Measurements from ENCODE around the gene RNF187.

RNF187 gene

DNA sequence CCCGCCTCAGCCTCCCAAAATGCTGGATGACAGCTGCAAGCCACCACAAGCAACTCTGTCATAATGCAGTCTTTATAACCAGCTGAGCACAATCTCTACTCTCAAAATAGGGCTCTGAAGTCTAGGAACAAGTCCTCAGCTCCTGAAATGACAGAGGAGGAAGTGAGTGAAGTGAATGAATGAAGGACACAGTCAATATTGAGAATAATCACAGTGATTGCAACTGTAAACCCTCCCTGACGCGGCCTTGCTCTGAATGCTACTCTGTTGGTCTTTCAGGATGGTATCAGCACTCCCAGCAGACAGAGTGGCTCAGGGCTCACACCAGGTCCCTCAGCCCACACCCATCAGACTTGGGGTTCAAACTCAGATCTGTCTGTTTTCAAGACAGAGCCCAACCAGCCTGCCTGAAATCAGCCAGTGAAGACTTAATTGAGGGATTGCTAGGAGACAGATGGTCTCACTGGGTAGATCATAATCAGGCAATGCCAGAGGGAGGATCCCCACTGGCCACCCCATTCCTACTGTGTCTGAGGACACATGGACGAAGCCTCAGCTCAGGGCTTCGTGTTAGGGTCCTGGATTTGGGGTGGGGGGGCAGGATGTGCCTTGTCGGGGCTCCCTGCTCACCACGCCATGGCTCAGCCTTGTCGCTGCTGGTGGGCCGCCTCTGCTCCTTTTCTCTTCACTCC lies 20.9 kb downstream of the RNF187 start:
- FAIRE-seq (no peak), DNase-seq (ENCODE audit: insufficient read length, low spot score) (no peak)

DNA sequence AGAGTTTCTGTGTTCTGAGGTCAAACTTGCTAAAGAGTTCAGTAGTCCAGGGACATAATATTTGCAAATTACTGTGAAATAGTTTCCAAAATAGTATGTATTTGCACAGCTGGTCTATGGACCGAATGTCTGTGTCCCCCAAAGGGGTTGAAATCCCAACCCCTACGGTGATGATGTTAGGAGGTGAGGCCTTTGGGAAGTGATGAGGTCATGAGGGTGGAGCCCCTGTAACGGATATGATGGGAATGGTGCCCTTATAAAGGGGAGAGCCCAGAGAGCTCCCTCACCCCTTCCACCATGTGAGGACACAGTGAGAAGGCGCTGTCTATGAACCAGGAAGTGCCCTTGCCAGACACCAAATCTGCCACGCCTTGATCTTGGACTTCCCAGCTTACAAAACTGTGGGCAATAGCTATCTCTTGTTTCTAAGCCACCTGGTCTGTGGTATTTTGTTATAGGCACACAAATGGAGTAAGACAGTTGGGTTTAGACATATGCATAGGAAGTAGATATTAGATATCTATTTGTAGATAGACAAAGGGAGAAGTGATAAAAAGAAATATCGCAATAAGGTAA lies 21.7 kb downstream of the RNF187 start:
- FAIRE-seq = no peak
- DNase-seq (ENCODE audit: insufficient read length, low spot score) = no peak

DNA sequence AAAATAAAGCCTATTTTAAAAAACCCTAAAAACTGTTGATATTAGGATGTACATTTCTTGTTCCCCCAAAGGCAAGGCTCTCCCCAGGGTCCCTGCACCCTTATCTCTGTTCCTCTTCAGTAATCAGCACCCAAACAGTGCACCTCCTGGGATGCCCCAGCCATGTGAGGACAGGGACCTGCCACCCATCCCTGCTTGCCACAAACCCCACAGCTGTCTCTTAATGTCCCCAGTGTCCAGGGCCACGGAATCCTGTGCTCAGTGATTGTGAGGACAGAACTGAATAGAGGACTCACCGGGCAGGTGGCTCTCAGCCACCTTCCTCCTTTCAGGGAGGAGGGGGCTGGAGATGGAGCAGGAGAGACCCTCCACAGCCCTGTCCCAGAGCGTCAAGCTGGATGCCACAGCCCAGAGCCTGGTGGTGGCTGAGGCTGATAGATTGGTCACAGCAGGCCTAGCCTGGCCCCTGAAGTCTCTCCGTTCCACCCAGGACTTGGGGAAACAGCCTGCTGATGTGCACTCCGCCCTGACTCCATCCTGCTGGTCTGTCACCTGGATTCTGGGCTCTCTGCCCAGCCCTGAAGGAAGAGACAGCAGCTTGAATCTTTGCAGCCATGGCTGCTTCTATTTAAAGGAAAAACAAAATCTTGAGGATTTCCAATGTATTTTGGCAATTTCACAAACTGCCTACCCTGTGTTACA lies 23.1 kb downstream of the RNF187 start:
- DNase-seq (ENCODE audit: insufficient read length, low spot score) (no peak), FAIRE-seq (no peak)

DNA sequence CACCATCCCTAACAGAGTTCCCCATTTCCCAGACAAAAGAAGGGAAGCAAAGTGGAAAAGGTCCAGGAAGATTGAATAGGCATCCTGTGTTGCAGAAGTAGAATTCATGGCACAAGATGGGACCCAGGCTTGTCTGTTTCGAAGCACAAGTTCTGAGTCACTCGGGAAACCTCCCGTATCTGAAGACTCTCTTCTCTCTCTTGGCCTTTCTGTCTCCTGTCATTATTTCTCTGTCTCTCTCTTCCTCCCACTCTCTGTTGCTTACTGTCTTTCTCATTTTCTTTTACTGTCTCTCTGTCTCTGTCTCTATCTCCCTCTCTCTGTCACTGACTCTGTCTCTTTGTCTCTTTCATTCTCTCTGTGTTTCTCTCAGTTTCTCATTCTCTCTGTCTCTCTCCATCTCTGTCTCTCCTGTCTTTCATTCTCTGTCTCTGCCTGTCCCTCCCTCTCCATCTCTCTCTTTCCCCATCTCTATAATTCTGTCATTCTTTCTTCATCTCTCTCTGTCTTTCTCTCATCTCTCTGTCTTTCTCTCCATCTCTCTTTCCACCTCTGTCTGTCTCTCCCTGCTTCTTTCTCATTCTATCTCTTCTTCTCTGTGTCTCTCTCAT lies 23.7 kb downstream of the RNF187 start:
- no peak for FAIRE-seq

DNA sequence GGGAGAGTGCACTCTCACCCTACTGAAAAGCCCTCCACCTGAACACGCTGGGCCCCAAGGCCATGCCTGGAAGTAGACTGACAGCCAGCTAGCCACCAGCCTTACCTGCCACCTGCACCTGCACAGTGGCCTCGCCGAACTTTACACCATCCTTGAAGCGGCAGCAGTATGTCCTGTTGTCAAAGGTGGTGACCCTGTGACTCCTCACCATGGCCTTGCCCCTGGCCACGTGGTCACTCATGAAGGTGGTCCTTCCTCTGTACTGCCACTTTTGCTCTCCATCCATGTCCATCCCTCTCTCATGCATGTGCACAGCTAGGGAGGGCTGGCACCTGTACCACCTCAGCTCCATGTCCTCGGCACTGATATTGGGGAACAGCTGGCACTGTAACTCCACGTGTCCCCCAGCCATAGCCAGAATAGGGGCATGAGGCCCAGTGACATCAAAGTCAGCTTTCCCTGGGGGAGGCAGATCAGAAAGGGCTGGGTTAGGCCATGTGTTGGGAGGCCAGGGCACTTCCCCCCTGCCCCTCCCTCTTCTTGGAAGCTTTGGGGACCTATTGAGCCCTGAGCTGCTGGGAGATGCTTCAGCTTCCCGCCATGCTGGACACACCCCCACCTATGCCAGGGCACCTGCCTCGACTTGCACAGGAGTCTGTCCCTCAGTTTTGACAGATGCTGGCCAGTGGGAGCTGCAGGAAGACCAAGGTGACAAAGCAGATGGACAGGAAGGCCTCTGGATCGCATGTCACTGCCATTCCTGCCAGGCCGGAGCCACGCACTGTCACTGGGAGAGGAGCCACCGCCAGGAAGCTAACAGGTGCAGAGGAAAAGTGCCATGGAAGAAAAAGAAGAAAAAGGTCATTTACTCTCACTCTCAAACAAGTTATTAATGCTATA lies 24.6 kb downstream of the RNF187 start:
- DNase-seq (ENCODE audit: insufficient read length, low spot score) (no peak), FAIRE-seq (no peak)

More for the DNA sequence above, 23.7 kb downstream of the RNF187 start:
- no peak for DNase-seq (ENCODE audit: insufficient read length, low spot score)

DNA sequence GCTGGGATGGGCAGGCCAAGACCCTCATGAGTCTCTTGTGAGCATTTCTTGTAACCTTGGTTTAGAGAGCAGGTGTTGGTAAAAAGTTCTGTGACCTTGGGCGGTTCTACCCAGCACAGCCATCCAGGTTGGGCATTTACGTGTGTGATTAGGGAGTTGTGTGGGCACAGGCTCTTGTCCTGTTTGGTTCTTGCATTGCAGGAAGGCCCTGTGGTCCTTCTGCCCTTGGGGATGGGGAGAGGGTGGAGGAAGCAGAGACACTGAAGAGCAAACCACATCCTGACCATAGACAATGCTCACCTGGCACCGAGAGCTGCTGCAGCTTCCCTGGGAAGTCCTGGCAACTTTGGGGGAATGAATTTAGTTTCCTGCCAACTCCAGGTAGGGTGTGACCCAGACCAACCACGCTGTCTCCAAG lies 25.6 kb downstream of the RNF187 start:
- FAIRE-seq (no peak), DNase-seq (ENCODE audit: insufficient read length, low spot score) (no peak)

DNA sequence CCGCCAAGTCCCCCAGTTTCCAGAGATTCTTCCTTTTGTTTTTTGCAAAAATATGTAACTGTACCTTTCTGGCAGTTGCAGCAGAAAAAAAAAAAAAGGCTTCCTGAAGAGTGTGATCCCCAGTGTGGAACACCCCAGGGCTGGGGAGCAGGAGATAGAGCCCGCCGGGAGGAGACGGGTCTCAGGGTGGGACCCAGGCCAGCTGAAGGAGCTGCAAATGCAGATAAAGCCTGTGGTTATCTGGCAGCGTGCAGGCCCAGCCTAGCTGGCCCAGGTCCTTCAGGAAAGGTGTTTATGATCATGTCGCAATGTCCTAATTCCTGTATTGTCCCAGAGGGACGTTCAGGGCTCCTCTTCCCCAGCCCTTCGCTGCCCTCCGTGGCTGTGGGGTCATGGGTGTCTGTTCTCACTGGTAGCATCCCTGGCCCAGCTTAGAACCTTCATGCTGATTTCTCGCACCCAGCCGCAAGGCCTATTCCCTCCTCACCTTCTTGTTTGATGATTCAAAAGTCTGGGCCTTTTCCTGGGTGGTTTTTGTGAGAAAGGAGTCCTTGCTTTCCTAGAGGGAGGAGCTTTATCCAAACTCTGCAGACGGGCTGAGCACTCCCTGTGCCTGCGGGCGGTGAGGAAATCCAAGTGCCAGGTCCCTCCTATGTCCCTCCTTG lies 26.2 kb downstream of the RNF187 start:
- DNase-seq (ENCODE audit: insufficient read length, low spot score) (no peak), FAIRE-seq (no peak)

DNA sequence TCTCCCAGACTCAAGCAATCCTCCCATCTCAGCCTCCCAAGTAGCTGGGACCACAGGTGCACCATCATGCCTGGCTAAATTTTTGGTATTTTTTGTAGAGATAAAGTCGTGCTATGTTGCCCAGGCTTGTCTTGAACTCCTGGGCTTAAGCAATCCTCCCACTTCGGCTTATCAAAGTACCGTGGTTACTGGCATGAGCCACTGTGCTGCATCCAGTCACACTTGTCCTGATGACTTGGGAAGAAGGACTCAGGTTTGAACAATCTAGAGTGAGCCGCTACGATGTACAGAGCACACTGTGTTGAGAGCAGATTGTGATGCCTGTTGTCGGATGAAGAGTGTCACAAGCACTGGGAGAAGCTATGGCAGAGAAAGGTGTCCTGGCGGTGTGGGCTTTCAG lies 27.2 kb downstream of the RNF187 start:
- DNase-seq (ENCODE audit: insufficient read length, low spot score) = no peak
- FAIRE-seq = no peak

DNA sequence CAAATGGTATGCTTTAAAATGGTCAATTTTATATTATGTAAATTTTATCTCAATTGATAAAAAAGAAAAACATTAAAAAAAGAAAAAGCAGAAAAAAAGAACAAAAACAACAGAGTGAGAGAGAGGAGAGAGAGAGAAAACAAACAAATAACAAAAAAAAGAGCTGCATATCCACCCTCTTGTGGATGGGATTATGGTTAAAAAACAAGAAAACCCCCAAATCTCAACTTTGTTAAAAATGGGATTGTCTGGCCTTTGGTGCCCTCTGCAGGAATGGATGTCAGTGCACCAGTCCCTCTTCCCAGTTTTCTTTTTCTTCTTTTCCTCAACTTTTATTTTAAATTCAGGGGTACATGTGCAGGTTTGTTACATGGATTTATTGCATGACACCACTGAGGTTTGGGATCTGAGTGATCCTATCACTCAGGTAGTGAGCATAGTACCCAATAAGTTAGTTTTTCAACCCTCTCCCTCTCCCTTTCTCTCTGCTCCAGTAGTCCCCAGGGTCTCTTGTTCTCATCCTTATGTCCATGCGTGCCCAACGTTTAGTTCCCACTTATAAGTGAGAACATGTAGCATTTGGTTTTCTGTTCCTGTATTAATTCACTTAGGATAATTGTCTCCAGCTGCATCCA lies 28.1 kb downstream of the RNF187 start:
- no peak for FAIRE-seq
- no peak for DNase-seq (ENCODE audit: insufficient read length, low spot score)

DNA sequence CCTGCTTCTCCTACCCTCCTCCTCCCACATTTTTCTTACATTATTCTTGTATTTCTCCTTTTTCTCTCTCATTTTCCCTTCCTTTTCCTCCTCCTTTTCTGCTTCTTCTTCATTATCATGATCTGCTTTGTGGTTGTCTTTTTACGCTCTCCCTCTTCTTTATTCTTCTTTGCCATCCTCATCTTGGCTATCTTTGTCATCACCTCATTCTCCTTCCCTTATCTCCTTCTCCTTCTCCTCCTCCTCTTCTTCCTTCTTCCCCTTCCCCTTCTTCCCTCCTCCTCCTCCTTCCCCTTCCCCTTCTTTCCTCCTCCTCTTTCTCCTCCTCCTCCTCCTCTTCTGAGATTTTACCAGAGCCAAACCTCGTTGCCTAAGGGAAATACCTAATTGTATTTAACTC lies 30.5 kb downstream of the RNF187 start:
- DNase-seq (ENCODE audit: insufficient read length, low spot score) (no peak), FAIRE-seq (no peak)

DNA sequence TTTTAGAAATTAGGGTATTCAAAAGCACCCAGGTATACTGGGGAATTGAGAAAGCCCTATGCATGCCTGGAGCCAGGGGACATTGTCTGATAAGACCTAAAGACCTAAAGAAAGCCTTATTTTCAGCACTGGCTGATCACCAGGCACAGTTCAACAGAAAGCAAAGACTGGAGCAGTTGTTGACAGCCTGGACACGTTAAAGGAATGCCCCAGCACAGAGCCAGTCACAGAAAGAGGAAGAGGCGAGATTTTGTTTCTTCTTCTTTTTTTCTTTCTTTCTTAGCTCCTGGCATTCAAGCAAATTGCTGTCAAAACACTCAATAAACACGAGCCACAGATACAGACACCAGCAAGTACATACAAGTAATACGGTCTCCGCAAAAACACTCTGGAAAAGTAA lies 40.4 kb downstream of the RNF187 start:
- FAIRE-seq = no peak
- DNase-seq (ENCODE audit: insufficient read length, low spot score) = no peak

DNA sequence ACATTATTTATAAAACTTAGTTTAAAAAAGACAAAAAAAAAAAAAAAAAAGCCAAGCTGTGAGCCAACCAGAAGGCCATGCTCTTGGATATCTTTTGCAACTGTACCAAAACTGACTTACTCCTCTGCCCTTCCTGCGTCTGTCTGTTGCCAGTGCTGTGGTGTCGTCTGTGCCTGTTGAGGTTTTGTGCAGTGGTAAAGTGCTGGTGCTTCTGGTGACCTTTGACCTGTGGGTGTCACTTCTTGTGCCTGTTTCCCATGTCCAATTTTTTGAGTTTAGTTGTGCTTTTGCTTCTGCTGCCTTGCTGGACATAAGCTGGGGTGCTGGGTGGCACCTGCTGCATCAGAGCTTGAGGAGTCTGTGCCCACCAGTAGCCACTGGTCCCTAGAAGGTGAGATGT lies 41.4 kb downstream of the RNF187 start:
- FAIRE-seq (no peak), DNase-seq (ENCODE audit: insufficient read length, low spot score) (no peak)

DNA sequence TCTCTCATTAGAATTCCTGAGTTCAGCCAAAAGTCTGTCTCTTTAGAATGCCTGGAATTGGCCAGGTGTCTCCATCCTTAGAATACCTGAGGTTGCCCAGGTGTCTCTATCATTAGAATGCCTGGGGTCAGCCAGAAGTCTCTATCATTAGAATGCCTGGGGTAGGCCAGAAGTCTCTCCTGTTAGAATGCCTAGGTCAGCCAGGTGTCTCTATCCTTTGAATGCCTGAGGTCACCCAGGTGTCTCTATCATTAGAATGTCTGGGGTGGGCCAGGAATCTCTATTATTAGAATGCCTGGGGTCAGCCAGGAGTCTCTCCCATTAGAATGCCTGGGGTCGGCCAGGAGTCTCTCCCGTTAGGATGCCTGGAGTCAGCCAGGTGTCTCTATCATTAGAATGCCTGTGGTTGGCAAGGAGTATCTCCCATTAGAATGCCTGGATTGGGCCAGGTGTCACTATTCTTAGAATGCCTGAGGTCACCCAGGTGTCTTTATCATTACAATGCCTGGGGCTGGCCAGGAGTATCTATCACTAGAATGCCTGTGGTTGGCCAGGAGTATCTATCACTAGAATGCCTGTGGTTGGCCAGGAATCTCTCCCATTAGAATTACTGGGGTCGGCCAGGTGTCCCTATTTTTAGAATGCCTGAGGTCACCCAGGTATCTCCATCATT lies 43.0 kb downstream of the RNF187 start:
- FAIRE-seq = no peak
- DNase-seq (ENCODE audit: insufficient read length, low spot score) = no peak

DNA sequence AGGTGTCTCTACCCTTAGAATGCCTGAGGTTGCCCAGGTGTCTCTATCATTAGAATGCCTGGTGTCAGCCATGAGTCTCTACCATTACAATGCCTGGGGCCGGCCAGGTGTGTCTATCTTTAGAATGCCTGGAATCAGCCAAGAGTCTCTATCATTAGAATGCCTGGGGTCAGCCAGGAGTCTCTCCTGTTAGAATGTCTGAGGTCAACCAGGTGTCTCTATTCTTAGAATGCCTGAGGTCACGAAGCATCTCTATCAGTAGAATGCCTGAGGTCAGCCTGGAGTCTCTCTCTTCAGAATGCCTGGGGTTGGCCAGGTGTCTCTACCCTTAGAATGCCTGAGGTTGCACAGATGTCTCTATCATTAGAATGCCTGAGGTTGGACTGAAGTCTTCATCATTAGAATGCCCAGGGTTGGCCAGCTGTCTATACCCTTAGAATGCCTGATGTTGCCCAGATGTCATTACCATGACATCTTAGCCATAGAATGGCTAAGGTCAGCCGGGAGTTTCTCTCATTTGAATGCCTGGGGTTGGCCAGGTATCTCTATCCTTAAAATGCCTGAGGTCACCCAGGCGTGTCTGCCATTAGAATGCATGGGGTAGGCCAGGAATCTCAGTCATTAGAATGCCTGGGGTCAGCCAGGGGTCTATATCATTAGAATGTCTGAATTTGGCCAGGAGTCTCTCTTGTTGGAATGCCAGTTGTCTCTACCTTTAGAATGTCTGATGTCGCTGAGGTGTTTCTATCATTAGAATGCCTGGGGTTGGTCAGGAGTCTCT lies 44.0 kb downstream of the RNF187 start:
- FAIRE-seq = no peak
- DNase-seq (ENCODE audit: insufficient read length, low spot score) = no peak

DNA sequence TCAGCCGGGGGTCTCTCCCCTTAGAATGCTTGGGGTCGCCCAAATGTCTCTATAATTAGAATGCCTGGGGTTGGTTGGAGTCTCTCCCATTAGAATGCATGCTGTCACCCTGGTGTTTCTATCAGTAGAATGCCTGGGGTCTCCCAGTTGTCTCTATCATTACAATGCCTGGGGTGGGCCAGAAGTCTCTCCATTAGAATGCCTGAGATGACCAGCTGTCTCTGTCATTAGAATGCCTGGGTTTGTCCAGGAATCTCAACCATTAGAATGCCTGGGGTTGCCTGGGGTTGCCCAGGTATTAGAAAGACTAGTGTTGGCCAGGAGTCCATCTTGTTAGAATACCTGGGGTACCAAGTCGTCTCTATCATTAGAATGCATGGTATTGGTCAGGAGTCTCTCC lies 51.6 kb downstream of the RNF187 start:
- DNase-seq (ENCODE audit: insufficient read length, low spot score) (no peak), FAIRE-seq (no peak)

DNA sequence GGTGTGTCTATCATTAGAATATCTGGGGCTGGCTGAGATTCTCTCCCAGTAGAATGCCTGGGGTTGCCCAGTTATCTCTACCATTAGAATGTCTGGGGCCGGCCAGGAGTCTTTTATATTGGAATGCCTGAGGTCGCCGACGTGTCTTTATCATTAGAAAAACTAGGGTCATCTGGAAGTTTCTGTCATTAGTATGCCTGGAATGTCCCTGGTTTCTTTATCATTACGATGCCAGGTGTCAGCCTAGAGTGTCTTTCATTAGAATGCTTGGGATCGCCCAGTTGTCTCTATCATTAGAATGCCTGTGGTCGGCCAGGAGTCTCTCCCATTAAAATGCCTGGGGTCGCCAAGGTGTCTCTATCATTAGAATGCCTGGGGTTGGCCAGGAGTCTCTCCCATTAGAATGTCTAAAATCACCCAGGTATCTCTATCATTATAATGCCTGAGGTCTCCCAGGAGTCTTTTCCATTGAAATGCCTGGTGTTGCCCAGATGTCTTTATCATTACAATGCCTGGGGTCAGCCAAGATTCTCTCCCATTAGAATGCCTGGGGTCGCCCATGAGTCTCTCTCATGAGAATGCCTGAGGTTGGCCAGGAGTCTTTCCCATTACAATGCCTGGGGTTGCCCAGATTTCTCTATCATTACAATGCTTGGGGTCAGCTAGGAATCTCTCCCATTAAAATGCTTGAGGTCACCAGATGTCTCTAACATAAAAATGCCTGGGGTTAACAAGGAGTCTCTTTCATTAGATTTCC lies 53.2 kb downstream of the RNF187 start:
- no peak for DNase-seq (ENCODE audit: insufficient read length, low spot score)
- no peak for FAIRE-seq

DNA sequence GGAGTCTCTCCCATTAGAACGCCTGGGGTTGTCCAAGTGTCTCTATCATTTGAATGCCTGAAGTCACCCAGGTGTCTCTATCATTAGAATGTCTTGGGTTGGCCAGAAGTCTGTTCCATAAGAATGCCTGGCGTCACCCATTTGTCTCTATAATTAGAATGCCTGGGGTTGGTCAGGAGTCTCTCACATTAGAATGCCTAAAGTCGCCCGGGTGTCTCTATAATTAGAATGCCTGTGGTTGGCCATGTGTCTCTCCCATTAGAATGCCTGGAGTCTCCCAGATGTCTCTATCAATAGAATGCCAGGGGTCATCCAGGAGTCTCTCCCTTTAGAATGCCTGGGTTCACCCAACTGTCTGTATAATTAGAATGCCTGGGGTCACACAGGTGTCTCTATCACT lies 54.5 kb downstream of the RNF187 start:
- DNase-seq (ENCODE audit: insufficient read length, low spot score) (no peak), FAIRE-seq (no peak)

DNA sequence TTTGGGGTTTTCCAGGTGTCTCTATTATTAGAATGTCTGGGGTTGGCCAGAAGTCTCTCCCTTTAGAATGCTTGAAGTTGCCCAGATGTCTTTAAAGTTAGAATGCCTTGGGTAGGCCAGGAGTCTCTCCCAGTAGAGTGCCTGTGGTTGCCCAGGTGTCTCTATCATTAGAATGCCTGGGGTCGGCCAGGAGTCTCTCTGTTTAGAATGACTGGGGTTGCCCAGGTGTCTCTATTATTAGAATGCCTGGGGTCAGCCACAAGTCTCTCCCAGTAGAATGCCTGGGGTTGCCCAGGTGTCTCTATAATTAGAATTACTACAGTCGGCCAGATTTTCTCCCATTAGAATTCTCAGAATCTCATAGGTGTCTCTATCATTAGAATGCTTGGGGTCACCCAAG lies 55.2 kb downstream of the RNF187 start:
- DNase-seq (ENCODE audit: insufficient read length, low spot score) (no peak), FAIRE-seq (no peak)
